GM19468 (cell line): ENCODE results near the gene GKN2.

Experiments used
- ATAC-seq: cut with Tn5 transposase; IDR thresholded peaks from one replicate; pipeline ENCODE4 v1.9.1; 2021; ENCODE audit warnings: mild to moderate bottlenecking, moderate library complexity, moderate number of reproducible peaks; ENCODE audit not compliant: unreplicated experiment; ENCODE audit errors: extremely low read depth

GKN2 gene

GRCh38 chr2:68952887-68953521, at the start of gene GKN2:
Gene GKN2, minus strand, starts transcription at chr2:68952893. Its CDS starts 32 bp downstream, at chr2:68952861.
- no peak for ATAC-seq

- no peak for ATAC-seq
These were observed 49.2 kb upstream of the GKN2 start for GRCh38 chr2:69001879-69002278.

- no peak for ATAC-seq
These were observed 44.7 kb upstream of the GKN2 start for GRCh38 chr2:68997401-68997800.

GRCh38 chr2:68995916-68996315, 43.2 kb upstream of the GKN2 start:
- ATAC-seq = no peak

GRCh38 chr2:68994864-68995263, 42.2 kb upstream of the GKN2 start:
- ATAC-seq = no peak

GRCh38 chr2:68993660-68994059, 41.0 kb upstream of the GKN2 start:
- ATAC-seq = no peak

GRCh38 chr2:68992933-68993332, 40.2 kb upstream of the GKN2 start:
- ATAC-seq = no peak

- ATAC-seq = no peak
These were observed 39.6 kb upstream of the GKN2 start for GRCh38 chr2:68992341-68992740.

- no peak for ATAC-seq
These were observed 36.3 kb upstream of the GKN2 start for GRCh38 chr2:68989035-68989434.

- ATAC-seq = no peak
These were observed 34.4 kb upstream of the GKN2 start for GRCh38 chr2:68987021-68987503.

GRCh38 chr2:68980956-68981355, 28.3 kb upstream of the GKN2 start:
- no peak for ATAC-seq

GRCh38 chr2:68978098-68978497, 25.4 kb upstream of the GKN2 start:
- no peak for ATAC-seq

GRCh38 chr2:68977453-68977852, 24.8 kb upstream of the GKN2 start:
- no peak for ATAC-seq

- no peak for ATAC-seq
These were observed 23.2 kb upstream of the GKN2 start for GRCh38 chr2:68975844-68976243.

GRCh38 chr2:68974946-68975665, 22.4 kb upstream of the GKN2 start:
- ATAC-seq = no peak

GRCh38 chr2:68974251-68974650, 21.6 kb upstream of the GKN2 start, which contains the start of gene GKN1:
Gene GKN1, plus strand, starts transcription at chr2:68974636. Its CDS starts 42 bp downstream, at chr2:68974678.
- ATAC-seq = no peak

GRCh38 chr2:68971591-68972231, 19.0 kb upstream of the GKN2 start:
- no peak for ATAC-seq

GRCh38 chr2:68970566-68971265, 18.0 kb upstream of the GKN2 start:
- ATAC-seq = no peak

GRCh38 chr2:68969736-68970490, 17.2 kb upstream of the GKN2 start:
- ATAC-seq = no peak

GRCh38 chr2:68968221-68968620, 15.5 kb upstream of the GKN2 start:
- no peak for ATAC-seq
